RCC 7860 (cell line): Measurements from ENCODE around the gene RNU6-8.

ENCODE experiments used
- DNase-seq: peaks from one replicate; pipeline ENCODE4 v3.0.0-alpha.2; 2015; ENCODE audit warnings: low spot score
- FAIRE-seq: peaks from 2 replicates; lab custom pipeline; 2012; peaks lifted over from hg19 to GRCh38; lab: Jason Lieb, UNC

RNU6-8 gene

GRCh38 chr14:32202998-32203882 is at the start of gene RNU6-8:
TSS of gene RNU6-8 (minus strand) at chr14:32203269.
- FAIRE-seq: no peak

GRCh38 chr14:32252030-32252670 is 49.1 kb upstream of the RNU6-8 start:
- DNase-seq: peak; percentile 53
- no peak for FAIRE-seq

More at GRCh38 chr14:32202998-32203882, at the start of gene RNU6-8:
- peak; percentile 57 for DNase-seq

GRCh38 chr14:32251530-32251929 is 48.5 kb upstream of the RNU6-8 start:
- DNase-seq (no peak), FAIRE-seq (no peak)

GRCh38 chr14:32250681-32251080 is 47.6 kb upstream of the RNU6-8 start:
- FAIRE-seq (no peak), DNase-seq (no peak)

GRCh38 chr14:32249780-32250179 is 46.7 kb upstream of the RNU6-8 start:
- FAIRE-seq: no peak
- DNase-seq: no peak

- DNase-seq (no peak), FAIRE-seq (no peak)
Measured at GRCh38 chr14:32249371-32249770, 46.3 kb upstream of the RNU6-8 start.

GRCh38 chr14:32246751-32247150 is 43.7 kb upstream of the RNU6-8 start:
- no peak for DNase-seq
- no peak for FAIRE-seq

- no peak for FAIRE-seq
Measured at GRCh38 chr14:32244404-32244803, 41.3 kb upstream of the RNU6-8 start.

GRCh38 chr14:32233260-32233659 is 30.2 kb upstream of the RNU6-8 start:
- FAIRE-seq (no peak), DNase-seq (no peak)

More at GRCh38 chr14:32244404-32244803, 41.3 kb upstream of the RNU6-8 start:
- no peak for DNase-seq

GRCh38 chr14:32232481-32232880 is 29.4 kb upstream of the RNU6-8 start:
- no peak for FAIRE-seq
- DNase-seq: no peak

- FAIRE-seq: no peak
- DNase-seq: peak; percentile 53
Measured at GRCh38 chr14:32230695-32231280, 27.7 kb upstream of the RNU6-8 start.

GRCh38 chr14:32230181-32230580 is 27.1 kb upstream of the RNU6-8 start:
- peak; percentile 83 for DNase-seq
- FAIRE-seq: peak; percentile 72

GRCh38 chr14:32226056-32226455 is 23.0 kb upstream of the RNU6-8 start:
- no peak for DNase-seq
- FAIRE-seq: no peak

GRCh38 chr14:32225378-32225920 is 22.4 kb upstream of the RNU6-8 start:
- FAIRE-seq (no peak), DNase-seq (no peak)

- FAIRE-seq: peak; percentile 45
Measured at GRCh38 chr14:32224737-32225377, 21.8 kb upstream of the RNU6-8 start.

GRCh38 chr14:32217301-32217700 is 14.2 kb upstream of the RNU6-8 start:
- FAIRE-seq: no peak
- DNase-seq: no peak

More at GRCh38 chr14:32224737-32225377, 21.8 kb upstream of the RNU6-8 start:
- peak; percentile 34 for DNase-seq

GRCh38 chr14:32212833-32213232 is 9.8 kb upstream of the RNU6-8 start:
- FAIRE-seq (no peak), DNase-seq (no peak)

GRCh38 chr14:32211068-32211404 is 8.0 kb upstream of the RNU6-8 start:
- DNase-seq: no peak
- FAIRE-seq: no peak

- DNase-seq: no peak
- no peak for FAIRE-seq
Measured at GRCh38 chr14:32209471-32209870, 6.4 kb upstream of the RNU6-8 start.

- FAIRE-seq: no peak
- DNase-seq: no peak
Measured at GRCh38 chr14:32208490-32208889, 5.4 kb upstream of the RNU6-8 start.

- DNase-seq (no peak), FAIRE-seq (no peak)
Measured at GRCh38 chr14:32206552-32206951, 3.5 kb upstream of the RNU6-8 start.
